HG03045 (cell line): Measurements from ENCODE around the gene DNAJC5.
"Not testable (repeated sequence)": the region's sequence is repeated elsewhere in the genome, so short reads cannot be mapped to it uniquely, and the experiment has no call there.

Experiments used
- ATAC-seq: cut with Tn5 transposase; IDR thresholded peaks from one replicate; pipeline ENCODE4 v1.9.1; 2021; ENCODE audit warnings: mild to moderate bottlenecking, moderate library complexity; ENCODE audit not compliant: unreplicated experiment

DNAJC5 gene

DNA sequence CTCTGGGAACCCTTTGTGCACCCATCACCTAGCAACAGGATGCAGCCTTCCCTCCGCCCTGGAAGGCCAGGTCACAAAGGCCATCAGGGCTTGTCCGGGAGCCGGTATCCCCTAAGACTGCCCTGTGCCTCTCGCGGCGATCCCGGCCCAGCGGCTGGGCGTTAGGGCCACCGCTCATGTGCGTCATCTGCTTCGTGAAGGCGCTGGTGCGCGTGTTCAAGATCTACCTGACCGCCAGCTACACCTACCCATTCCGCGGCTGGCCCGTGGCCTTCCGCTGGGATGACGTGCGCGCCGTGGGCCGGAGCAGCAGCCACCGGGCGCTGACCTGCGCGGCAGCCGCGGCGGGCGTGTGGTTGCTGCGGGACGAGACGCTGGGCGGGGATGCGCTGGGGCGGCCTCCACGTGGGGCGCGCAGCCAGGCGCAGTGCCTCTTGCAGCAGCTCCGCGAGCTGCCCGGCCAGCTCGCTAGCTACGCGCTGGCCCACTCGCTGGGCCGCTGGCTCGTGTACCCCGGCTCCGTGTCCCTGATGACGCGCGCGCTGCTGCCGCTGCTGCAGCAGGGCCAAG is 33.5 kb upstream of the DNAJC5 start, which contains the start of gene ABHD16B:
TSS of gene ABHD16B (plus strand) at position 134 of the 570 bp plus-strand sequence. CDS start at position 177, 43 bp downstream.
- ATAC-seq, result no peak

DNA sequence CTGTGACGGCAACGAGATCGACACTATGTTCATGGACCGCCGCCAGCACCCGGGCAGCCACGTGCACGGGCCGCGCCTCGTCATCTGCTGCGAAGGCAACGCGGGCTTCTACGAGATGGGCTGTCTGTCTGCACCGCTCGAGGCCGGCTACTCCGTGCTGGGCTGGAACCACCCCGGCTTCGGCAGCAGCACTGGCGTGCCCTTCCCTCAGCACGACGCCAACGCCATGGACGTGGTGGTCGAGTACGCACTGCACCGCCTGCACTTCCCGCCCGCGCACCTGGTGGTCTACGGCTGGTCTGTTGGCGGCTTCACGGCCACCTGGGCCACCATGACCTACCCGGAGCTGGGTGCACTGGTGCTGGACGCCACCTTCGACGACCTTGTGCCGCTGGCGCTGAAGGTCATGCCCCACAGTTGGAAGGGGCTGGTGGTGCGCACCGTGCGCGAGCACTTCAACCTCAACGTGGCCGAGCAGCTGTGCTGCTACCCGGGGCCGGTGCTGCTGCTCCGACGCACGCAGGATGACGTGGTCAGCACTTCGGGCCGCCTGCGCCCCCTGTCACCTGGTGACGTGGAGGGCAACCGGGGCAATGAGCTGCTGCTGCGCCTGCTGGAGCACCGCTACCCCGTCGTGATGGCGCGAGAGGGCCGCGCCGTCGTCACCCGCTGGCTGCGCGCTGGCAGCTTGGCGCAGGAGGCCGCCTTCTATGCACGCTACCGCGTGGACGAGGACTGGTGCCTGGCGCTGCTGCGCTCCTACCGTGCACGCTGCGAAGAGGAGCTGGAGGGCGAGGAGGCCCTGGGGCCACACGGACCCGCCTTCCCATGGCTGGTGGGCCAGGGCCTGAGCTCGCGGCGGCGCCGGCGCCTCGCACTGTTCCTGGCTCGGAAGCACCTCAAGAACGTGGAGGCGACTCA is 32.7 kb upstream of the DNAJC5 start:
- ATAC-seq, result no peak

DNA sequence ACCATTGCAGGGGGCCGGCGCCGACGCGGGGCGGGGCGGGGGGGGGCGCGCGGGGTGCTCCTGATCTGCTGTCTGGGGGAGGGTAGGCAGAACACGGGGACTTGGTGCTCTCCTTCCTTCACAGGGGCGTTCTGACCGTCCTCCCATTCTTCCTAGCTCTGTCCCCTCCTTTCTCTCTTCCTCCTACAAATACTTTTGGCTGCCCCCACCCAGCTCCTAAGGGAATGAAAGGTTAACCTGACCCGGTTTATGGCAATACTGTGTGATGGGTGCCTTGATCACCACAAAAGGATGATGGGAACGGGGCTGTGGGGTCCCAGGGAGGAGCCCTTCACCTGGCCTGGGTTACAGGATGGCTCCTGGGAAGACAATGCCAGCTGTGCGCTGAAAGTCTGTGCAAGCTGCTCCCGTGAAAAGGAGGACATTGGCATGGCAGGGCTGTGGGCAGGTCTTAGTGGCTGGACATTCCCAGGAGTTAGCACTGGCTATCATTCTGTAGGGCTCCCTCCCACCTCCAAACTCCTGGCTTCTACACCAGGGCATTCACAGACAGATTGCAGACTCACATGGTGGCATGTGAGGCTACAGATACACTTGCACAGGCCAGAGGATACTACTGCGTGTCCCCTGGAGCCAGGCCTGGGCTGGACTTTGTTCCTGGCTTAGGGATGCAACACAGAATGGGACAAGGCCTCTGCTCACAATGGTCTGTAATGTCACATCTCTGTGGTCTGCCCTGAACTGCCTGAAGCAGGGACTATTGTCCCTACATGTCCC is 31.7 kb upstream of the DNAJC5 start:
- no peak for ATAC-seq

DNA sequence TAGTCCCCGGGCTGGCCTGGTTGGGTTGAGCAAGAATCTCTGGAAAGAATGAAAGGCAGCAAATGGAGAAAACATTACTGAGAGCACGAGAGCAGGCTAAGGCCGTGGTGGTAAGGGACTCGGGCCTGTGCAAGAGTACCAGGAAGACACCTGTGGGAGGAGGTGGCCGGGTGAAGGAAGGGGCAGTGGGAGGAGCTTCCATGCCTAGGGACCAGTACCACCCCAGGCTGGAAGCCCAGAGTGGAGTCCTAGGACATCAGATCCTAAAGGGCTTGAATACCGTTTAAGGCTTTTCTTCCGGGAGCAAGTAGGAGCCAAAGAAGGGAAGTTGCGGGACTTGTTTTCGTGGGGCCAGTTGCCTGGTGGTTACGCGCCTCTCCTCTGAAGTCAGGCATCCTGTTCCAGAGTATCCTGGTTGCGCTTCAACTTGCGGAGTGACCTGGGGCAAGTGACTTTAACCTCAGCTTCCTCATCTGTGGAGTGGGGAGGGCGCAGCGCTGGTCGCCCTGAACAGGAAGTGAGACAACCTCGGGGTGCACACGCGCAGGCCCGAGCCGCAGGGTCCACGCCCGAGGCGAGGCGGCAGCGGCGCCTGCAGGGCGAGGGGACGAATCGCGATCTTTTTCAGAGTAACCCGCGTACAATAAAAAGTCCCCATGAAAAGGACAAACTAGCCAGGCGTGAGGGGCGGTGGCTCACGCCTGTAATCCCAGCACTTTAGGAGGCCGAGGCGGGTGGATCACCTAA is 31.0 kb upstream of the DNAJC5 start:
- peak; percentile 52 for ATAC-seq

DNA sequence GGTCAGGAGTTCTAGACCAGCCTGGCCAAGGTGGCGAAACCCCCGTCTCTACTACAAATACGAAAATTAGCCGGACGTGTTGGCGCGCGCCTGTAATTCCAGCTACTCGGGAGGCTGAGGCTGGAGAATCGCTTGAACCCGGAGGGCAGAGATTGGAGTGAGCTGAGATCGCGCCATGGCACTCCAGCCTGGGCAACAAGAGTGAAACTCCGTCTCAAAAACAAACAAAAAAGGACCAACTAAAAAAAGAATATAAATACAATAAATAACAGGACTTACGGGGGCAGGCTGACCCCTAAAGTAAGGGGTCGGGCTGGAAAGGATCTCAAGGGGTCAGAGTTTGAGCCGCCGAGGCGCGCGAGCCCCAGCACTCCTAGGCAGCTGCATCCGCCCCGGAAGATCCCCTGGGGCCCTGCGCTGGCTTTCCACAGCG is 30.4 kb upstream of the DNAJC5 start:
- no peak for ATAC-seq

GRCh38 chr20:63864978-63865640 is 29.8 kb upstream of the DNAJC5 start, which contains the start of gene TPD52L2:
TPD52L2 (plus strand) TSS chr20:63865270; CDS start chr20:63865366, 96 bp downstream.
- peak; percentile 79 for ATAC-seq

- not testable (repeated sequence) for ATAC-seq
Observed at GRCh38 chr20:63867042-63867441, 27.9 kb upstream of the DNAJC5 start.

DNA sequence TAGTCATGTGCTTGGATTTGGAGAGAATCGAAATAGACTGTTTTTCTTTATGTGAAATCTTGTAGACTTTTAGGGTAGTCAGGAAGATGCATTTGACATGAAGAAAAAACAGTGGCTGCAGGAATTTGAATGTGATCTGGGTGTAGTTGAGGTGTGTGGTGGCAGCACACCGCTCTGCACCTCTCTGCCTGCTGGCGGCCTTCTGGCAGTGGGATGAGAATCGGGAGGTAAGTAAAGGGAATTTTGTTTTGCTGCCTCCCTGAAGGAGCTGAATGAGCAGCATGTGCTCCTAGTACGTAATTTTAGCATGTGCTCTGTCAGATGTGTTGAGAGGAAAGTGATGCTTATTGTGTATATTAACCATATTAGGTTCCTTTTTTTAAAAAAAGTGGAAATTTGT is 26.7 kb upstream of the DNAJC5 start:
- ATAC-seq, result no peak

DNA sequence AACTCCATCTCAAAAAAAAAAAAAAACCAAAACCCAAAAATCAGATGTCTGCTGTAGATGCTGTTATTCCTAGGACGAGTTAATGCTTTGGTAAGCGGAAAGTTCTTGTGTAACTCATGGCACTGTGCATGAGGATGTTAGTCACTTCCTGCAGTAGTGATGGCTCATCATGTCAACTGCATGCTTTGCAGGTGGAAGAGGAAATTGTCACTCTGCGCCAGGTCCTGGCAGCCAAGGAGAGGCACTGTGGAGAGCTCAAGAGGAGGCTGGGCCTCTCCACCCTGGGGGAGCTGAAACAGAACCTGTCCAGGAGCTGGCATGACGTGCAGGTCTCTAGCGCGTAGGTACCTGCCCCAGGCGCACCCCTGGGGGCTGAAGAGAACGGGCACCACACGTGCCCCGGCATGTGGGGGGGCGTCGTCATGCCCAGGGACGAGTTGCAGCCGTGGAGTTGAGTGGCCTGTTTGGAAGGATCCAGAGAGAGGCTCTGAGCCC is 21.4 kb upstream of the DNAJC5 start:
- ATAC-seq, result no peak

DNA sequence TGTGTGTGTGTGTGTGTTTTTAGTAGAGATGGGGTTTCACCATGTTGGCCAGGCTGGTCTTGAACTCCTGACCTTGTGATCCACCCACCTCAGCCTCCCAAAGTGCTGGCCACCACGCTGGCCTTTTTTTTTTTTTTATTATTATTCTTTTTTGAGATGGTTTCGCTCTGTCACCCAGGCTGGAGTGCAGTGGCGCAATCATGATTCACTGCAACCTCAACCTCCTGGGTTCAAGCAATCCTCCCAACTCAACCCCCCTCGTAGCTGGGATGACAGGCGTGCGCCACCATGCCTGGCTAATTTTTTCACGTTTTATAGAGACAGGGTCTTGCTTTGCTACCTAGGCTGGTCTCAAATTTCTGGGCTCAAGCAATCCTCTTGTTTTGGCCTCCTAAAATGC is 20.7 kb upstream of the DNAJC5 start:
- ATAC-seq, result not testable (repeated sequence)

DNA sequence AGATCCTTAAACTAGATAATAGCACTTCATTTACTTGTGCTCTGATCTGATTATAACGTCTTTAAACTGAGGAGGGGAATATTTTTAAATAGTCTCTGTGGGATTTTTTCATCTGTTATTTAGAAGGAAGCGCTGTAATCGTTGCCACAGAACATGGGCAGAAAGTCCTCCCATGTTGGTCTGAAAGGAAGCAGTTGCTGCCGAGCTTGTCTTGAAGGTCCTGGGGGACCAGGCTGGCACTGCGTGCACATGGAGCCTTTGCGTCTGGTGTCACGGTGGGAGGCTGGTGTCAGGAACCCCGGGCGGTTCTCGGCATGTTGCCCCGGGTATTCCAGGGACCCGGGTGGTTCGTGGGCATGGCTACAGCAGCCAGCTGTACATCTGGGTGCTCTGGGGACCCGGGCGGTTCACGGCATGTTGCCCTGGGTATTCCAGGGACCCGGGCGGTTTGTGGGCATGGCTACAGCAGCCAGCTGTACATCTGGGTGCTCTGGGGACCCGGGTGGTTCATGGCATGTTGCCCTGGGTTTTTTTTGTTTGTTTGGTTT is 18.4 kb upstream of the DNAJC5 start:
- no peak for ATAC-seq

- ATAC-seq, result no peak
Observed at GRCh38 chr20:63877755-63878470, 17.0 kb upstream of the DNAJC5 start.

GRCh38 chr20:63878899-63879663 is 15.8 kb upstream of the DNAJC5 start:
- no peak for ATAC-seq

- ATAC-seq, result not testable (repeated sequence)
Observed at GRCh38 chr20:63880901-63881300, 14.0 kb upstream of the DNAJC5 start.

DNA sequence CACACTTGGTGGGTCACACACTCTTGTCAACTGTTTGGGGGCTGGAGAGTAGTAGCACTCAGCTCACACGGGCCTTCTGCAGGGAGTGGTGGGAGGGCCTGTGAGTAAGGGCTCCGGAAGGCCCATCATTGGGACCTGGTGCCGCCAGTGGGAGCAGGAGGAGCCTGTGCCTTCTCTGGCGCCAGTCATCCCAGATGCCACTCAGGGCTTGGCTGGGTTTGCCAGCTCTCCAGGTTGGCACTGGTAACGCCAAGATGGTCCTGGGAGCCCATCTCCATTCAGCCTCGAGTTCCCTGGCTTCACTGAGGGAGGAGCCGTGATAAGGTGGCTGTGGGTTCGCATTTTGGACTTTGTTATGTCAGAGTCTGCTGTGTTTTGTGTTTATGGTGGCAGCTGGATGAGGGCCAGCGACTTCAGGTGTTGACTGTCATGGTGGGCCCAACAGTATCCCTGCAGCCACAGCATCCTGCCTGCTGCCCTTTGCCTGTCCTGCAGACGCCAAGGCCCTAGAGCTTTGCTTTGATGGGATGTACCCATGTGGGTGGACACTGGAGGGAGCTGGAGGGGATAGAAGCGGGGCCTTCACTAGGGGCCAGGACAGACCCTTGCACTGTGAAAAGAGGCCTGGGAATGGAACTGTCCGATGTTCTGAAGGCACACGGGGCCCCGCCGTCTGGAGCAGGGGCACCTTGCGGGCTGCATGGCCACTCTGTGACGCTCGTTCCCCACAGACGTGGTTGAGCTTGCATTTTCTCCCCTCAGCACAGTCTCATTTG is 13.3 kb upstream of the DNAJC5 start:
- ATAC-seq, result no peak

DNA sequence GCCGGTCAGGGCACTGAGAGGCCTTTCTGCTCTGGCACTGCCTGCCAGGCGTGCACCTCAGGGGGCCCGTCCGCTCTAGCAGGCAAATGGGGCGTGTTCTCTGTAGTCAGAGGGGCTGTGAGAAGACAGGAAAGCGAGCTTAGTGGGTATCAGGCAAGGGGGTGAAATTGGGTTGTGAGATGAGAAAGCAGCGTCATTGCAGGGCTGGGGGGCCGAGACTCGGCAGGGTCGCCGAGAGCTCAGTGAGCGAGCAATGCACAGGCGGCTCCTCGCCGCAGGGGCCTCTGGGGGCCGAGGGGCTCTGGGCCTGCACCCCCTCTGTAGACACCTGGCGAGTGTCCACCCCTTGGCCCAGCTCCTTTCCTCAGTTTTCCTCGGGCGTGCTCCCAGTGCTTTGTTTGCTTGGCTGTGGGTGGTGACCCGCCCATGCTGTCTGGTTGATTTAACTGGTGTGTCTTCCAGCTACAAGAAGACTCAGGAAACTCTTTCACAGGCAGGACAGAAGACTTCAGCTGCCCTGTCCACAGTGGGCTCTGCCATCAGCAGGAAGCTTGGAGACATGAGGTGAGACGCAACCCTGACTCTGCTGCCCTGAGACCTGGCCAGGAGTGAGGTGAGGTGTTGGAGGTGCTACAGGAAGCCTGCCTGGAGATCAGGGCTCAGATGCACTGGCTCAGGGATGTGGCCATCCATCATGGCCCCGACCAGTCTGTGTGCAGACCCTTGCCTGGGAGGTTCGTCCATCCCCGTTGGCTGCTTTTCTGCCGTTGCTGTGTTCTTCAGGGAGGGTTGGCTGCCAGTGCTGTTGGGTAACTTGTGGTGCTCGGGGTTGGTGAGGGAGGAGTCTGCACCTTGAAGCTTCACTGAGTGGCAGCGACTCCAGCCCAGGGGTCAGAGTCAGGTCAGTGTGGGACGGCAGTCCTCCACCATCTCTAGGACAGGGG is 12.4 kb upstream of the DNAJC5 start:
- no peak for ATAC-seq
